Activated B cell treated with CpG ODN at 0.5 μM for 24 hours (primary cell): ENCODE data around the gene RBBP8. TPM values are rescaled to one million over a fixed set of nuclear protein-coding genes. Genes with fewer than 3 reads are reported as not detected.

ENCODE experiments used
- ATAC-seq: fragments of 200-7000 bp; cut with Tn5 transposase; one replicate; pipeline ENCODE4 v1.10.0; 2021; ENCODE audit warnings: low read depth, mild to moderate bottlenecking, moderate library complexity
- CTCF ChIA-PET: fragments of 350-600 bp; sonication (Branson Sonifier 250); formaldehyde crosslinking; loops from one replicate; lab custom pipeline; 2021; ENCODE audit warnings: antibody characterized with exemption; lab: Charles Lee
- POLR2A ChIA-PET: fragments of 350-600 bp; sonication (Branson Sonifier 250); formaldehyde crosslinking; loops from one replicate; lab custom pipeline; 2021; ENCODE audit warnings: antibody characterized with exemption; lab: Charles Lee
- DNase-seq: peaks from one replicate; pipeline ENCODE4 v3.0.0; 2022
- H3K27ac Mint-ChIP-seq: one replicate; pipeline ENCODE4 v1.8.0; 2020; ENCODE audit warnings: mixed read lengths
- H3K27me3 Mint-ChIP-seq: one replicate; pipeline ENCODE4 v1.8.0; 2021; ENCODE audit warnings: mixed read lengths
- H3K36me3 Mint-ChIP-seq: one replicate; pipeline ENCODE4 v1.8.0; 2021; ENCODE audit warnings: low read depth, mixed read lengths
- H3K4me1 Mint-ChIP-seq: one replicate; pipeline ENCODE4 v1.8.0; 2021; ENCODE audit warnings: mixed read lengths
- H3K4me3 Mint-ChIP-seq: one replicate; pipeline ENCODE4 v1.8.0; 2020; ENCODE audit warnings: mild to moderate bottlenecking, mixed read lengths
- H3K9me3 Mint-ChIP-seq: one replicate; pipeline ENCODE4 v1.8.0; 2020; ENCODE audit warnings: mixed read lengths
- CTCF ChIP-seq: fragments of 200-600 bp; IDR thresholded peaks from one replicate; pipeline ENCODE4 v1.8.0; 2022; ENCODE audit warnings: antibody characterized with exemption, mild to moderate bottlenecking
- intact Hi-C: fragments of 100-400 bp; cut with micrococcal nuclease; formaldehyde crosslinking; loops from one replicate; pipeline ENCODE4 v1.15.1; 2024
- total RNA-seq: library from RNA; stranded (reverse); gene quantifications from 2 replicates; pipeline ENCODE4 v1.2.3, GENCODE V29; 2022

The RBBP8 gene
- total RNA-seq, 1 donor from 2014 or later, result 29.3 TPM

- Mint-ChIP-seq H3K4me1 (no peaks in the 10 kb centered on the region), H3K27me3 (no peaks in the 10 kb centered on the region), H3K9me3 (no peaks in the 10 kb centered on the region), H3K36me3 (peaks cover 43% of the 10 kb centered on the region), H3K4me3 (no peak overlapping the region), H3K27ac (no peak overlapping the region)
- ATAC-seq (no peak), DNase-seq (no peak)
- POLR2A ChIA-PET, result no interaction called here
- TF ChIP-seq CTCF, result no peak
- CTCF ChIA-PET, result interaction anchor here (1.4 kb wide), 1 partner anchor 17 kb away, joined by 3 read pairs; no protein-coding TSS in a partner anchor
- intact Hi-C loops, result no loop called here
These were observed 28.0 kb downstream of the RBBP8 start for GRCh38 chr18:22961156-22961555.

DNA sequence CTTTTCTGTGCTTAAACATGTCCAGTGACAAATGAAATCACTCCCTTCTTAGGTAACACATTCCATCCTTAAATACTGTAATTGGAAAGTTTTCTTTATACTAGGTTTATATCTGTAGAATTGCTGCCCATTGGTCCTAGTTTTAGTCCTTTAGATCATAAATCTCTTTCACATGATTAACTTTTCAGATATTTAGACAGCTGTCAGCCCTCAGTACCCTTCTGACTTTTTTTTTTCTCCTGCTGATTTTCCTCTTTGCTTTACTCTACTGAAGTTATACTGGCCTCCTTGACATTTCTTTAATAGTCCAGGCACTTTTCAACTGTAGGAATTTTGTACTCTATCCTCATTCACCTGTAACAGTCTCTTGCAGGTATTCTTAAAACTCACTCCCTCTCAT lies 28.9 kb downstream of the RBBP8 start:
- Mint-ChIP-seq H3K4me3 (no peak overlapping the region), H3K4me1 (no peaks in the 10 kb centered on the region), H3K27me3 (no peaks in the 10 kb centered on the region), H3K36me3 (peaks cover 38% of the 10 kb centered on the region), H3K27ac (no peak overlapping the region), H3K9me3 (no peaks in the 10 kb centered on the region)
- no peak for TF ChIP-seq CTCF
- intact Hi-C loops, result no loop called here
- POLR2A ChIA-PET, result no interaction called here
- ATAC-seq (no peak), DNase-seq (no peak)
- CTCF ChIA-PET, result interaction anchor here (1.4 kb wide), 1 partner anchor 16 kb away, joined by 3 read pairs; no protein-coding TSS in a partner anchor

DNA sequence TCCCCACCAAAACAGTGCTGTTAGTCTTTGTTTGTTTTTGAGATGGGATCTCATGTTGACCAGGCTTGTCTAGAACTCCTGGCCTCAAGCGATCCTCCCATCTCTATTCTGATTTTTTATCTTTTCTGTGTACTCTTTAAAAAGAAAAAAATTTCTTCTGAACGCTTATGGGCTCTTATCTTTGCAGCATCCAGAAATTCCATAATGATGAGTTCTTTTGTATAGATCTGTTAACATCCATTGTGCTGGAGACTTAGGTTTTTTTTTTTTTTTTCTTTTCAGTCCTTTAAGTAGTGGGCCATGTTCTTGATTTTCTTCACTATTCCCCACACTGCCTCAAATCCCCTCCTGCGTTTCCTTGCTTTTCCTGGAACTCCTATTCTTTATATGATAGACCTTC lies 31.0 kb downstream of the RBBP8 start:
- POLR2A ChIA-PET, result no interaction called here
- no peak for DNase-seq
- intact Hi-C loops, result no loop called here
- Mint-ChIP-seq H3K36me3 (peaks cover 35% of the 10 kb centered on the region), H3K9me3 (no peaks in the 10 kb centered on the region), H3K27ac (no peak overlapping the region), H3K4me3 (no peak overlapping the region), H3K27me3 (no peaks in the 10 kb centered on the region), H3K4me1 (no peaks in the 10 kb centered on the region)
- CTCF ChIA-PET, result no interaction called here
- TF ChIP-seq CTCF, result no peak
- no peak for ATAC-seq

GRCh38 chr18:22964722-22965121 lies 31.6 kb downstream of the RBBP8 start:
- ChIA-PET CTCF (interaction anchor here (0.9 kb wide), 1 partner anchor 414 kb away, joined by 3 read pairs; no protein-coding TSS in a partner anchor), POLR2A (no interaction called here)
- intact Hi-C loops, result no loop called here
- Mint-ChIP-seq H3K27me3 (no peaks in the 10 kb centered on the region), H3K36me3 (peaks cover 36% of the 10 kb centered on the region), H3K4me3 (no peak overlapping the region), H3K4me1 (no peaks in the 10 kb centered on the region), H3K27ac (no peak overlapping the region), H3K9me3 (no peaks in the 10 kb centered on the region)
- DNase-seq, result no peak
- no peak for TF ChIP-seq CTCF
- ATAC-seq, result no peak

DNA sequence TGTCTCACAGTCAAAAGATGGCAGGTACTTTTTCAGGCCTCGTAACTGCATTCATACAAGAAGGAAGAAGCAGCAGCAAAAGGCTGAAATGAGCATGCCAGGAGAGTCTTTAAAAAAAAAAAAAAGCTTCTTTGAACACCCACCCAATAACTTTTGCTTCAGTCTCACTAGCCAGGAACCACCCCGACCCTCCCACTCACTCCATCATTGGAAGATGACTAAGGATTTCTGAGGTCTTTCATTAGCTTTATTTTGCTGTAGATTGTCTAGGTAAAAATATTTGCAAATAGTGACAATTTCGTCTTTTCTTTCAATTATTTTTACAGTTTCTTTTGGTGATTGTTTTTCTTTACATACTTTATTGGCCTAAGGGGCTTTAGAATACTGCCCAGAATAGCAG lies 37.9 kb downstream of the RBBP8 start:
- Mint-ChIP-seq H3K4me1 (peaks cover 7% of the 10 kb centered on the region), H3K27ac (no peak overlapping the region), H3K27me3 (no peaks in the 10 kb centered on the region), H3K4me3 (no peak overlapping the region), H3K36me3 (peaks cover 44% of the 10 kb centered on the region), H3K9me3 (no peaks in the 10 kb centered on the region)
- no peak for ATAC-seq
- intact Hi-C loops, result no loop called here
- TF ChIP-seq CTCF, result no peak
- ChIA-PET POLR2A (interaction anchor here (0.6 kb wide), 1 partner anchor 615 kb away, joined by 3 read pairs; no protein-coding TSS in a partner anchor), CTCF (no interaction called here)
- no peak for DNase-seq
